Smooth muscle cell of the brain vasculature (primary cell): ENCODE measurements around the gene OR1J4.
"Not testable (repeated sequence)": the region's sequence is repeated elsewhere in the genome, so short reads cannot be mapped to it uniquely, and the experiment has no call there.

ENCODE experiments used
- DNase-seq: peaks from one replicate; pipeline ENCODE4 v3.0.0-alpha.2; 2012; ENCODE audit warnings: low read depth, low spot score

OR1J4 gene, protein sequence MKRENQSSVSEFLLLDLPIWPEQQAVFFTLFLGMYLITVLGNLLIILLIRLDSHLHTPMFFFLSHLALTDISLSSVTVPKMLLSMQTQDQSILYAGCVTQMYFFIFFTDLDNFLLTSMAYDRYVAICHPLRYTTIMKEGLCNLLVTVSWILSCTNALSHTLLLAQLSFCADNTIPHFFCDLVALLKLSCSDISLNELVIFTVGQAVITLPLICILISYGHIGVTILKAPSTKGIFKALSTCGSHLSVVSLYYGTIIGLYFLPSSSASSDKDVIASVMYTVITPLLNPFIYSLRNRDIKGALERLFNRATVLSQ

DNA sequence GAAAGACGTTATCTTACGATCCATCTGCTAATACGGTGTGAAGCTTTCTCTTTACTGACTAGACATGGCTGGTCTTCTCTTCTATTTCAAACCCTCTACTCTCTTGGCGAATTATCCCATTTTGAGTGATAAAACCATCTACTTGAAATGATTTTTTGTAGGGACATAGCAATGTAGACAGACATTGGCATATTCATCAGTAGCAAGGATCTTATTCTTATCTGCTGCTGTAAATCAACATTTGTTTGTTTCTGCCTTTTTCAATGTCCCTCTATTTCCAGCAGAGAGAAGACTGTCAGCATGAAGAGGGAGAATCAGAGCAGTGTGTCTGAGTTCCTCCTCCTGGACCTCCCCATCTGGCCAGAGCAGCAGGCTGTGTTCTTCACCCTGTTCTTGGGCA is at the start of gene OR1J4:
Gene OR1J4, plus strand, starts transcription at position 301 of the 400 bp plus-strand sequence. Its CDS starts 0 bp downstream, at position 301.
- no peak for DNase-seq

- DNase-seq, result no peak
These were observed 44.4 kb upstream of the OR1J4 start for GRCh38 chr9:122474561-122474960.

DNA sequence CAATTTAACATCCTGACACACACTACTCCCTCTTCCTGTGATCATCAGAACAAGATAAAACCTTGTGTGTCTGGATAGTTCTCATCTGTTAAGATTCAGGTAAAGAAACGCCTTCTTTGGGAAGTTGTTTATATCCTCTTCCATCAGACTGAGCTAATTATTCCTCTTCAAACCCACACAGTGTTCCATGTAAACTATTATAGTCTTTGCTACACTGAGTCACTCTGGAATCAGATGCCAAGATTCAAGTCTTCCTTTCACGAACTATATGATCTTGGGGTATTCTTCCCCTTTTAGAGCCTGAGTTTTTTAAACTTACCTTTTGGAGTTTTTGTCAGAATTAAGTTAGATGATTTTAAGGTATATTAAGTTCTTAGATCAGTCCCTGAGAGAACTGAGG is 43.2 kb upstream of the OR1J4 start:
- no peak for DNase-seq

GRCh38 chr9:122477346-122477745 is 41.6 kb upstream of the OR1J4 start:
- no peak for DNase-seq

DNA sequence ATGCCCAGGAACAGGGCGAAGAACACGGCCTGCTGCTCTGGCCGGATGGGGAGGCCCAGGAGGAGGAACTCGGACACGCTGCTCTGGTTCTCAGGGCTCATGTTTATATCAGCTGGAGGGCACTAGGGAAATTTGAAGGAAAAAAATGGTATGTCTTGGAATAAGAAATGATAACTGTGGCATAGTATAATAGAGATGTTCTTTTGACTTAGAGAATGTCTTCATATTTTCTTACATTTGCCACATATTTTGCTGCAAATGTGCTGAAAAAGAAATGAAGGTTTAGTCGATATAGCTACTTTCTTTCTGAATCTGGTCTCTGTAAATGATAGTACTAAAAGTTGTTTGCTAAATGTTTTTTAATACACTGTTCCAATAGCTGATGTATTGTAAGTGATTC is 41.1 kb upstream of the OR1J4 start, which contains the start of gene OR1J1:
Gene OR1J1, minus strand, starts transcription at position 101 of the 400 bp plus-strand sequence. Its CDS starts 0 bp downstream, at position 101.
- DNase-seq, result no peak

DNA sequence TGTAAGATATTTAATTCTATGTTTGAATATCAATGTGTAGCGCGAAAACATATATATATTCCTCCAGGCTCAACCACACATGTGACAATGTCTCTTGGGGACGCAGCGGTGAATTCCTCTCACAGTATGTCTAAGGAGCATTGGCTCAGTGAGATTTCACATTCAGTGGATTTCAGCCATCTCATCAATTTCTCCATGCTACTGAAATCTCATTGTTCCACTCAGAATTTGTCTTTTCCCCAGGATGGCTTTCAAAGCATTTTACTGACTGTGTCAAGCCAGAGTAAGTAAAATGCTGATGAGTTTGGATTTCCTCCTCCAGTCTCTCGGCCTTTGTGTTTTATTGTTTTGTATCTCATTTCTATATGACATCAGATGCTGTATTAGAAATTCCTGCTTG is 39.9 kb upstream of the OR1J4 start:
- DNase-seq, result no peak

- DNase-seq, result peak; percentile 3
These were observed 20.1 kb upstream of the OR1J4 start for GRCh38 chr9:122498883-122499288.

- DNase-seq, result no peak
These were observed 12.0 kb upstream of the OR1J4 start for GRCh38 chr9:122506964-122507363.

DNA sequence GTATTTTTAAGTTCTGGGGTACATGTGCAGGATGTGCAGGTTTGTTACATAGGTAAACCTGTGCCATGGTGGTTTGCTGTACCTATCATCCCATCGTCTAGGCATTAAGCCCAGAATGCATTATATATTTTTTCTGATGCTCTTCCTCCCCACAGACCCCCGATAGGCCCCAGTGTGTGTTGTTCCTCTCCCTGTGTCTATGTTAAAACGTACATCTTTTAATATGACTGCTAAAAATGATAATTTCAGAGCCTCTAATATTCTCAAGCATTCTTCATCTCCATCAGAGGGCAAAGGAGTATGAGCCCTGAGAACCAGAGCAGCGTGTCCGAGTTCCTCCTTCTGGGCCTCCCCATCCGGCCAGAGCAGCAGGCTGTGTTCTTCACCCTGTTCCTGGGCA is 8.4 kb upstream of the OR1J4 start, which contains the start of gene OR1J2:
Gene OR1J2, plus strand, starts transcription at position 301 of the 400 bp plus-strand sequence. Its CDS starts 0 bp downstream, at position 301.
- DNase-seq, result no peak

GRCh38 chr9:122518226-122518625 is 715 bp upstream of the OR1J4 start:
- no peak for DNase-seq

GRCh38 chr9:122519376-122519775 is 435 bp downstream of the OR1J4 start:
- DNase-seq, result no peak

DNA sequence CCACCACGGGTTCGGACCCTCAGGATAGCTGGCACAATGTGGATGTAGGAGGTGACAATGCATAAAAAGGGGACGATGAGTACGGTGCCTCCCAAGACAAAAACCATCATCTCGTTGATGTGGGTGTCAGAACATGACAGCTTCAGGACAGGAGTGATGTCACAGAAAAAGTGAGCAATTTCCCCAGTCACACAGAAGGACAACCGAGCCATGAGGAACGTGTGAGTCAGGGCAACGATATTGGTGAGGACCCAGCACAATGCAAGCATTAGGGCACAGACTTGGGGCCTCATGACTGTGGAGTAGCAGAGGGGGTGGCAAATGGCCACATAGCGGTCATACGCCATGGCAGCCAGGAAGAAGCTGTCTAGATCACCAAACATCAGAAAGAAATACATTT is 7.7 kb downstream of the OR1J4 start:
- no peak for DNase-seq

DNA sequence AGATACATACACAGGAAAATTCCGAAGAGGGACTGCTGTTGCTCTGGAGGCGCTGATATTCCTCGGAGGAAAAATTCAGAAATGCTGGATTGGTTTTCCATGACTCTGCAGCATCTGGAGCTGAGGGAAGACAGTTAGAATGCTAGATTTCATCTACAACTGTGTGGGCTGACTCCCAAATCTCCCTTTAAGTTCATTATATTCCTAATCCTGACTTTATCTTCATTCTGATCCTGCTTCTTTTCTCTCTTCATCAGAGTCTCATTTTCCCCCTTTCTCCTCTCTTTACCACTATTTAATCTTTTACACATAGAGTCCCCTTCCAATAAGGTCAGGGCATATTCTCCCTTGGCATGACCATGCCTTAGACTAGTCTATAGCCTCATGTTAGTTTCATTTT is 8.3 kb downstream of the OR1J4 start, which contains the start of gene OR1N1:
Gene OR1N1, minus strand, starts transcription at position 101 of the 400 bp plus-strand sequence. Its CDS starts 0 bp downstream, at position 101.
- DNase-seq, result no peak

DNA sequence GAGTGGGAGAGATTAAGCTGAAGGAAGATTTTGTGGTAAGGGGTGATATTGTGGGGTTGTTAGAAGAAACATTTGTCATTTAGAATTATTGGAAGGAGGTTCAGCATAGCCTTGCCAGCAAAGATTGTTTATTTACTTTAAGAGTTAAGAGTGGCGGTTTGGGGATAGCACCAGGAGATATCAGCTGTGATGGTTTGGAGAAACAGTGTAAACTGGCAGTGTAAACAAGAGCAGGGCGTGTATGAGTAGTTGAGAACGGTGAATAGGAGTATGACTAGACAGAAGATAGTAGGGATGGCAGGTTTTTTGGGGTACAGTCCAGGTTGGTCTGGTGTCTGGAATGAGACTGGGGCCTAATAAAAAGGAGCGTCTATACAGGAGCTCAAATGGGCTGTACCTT is 12.2 kb downstream of the OR1J4 start:
- DNase-seq, result not testable (repeated sequence)

GRCh38 chr9:122536134-122536533 is 17.2 kb downstream of the OR1J4 start:
- DNase-seq, result no peak

- not testable (repeated sequence) for DNase-seq
These were observed 18.1 kb downstream of the OR1J4 start for GRCh38 chr9:122537066-122537465.

- DNase-seq, result no peak
These were observed 19.8 kb downstream of the OR1J4 start for GRCh38 chr9:122538757-122539156.

DNA sequence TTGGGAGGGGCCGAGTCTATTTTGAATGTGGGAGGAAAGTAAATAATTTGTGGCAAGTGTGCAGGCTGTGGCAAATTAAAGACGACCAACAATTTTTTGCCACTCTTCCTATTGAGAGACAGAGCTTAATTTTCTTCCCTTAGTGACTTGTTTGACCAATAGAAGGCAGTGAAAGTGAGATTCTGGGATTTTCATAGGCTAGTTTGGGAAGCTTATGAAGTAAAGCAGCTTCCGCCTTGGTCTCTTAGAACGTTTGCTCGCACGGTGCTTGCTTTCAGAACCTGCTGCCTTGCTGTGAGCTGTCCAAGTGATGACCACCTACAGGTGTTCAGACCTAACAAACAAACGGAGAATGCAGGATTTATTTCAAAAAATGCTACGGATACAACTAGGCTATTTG is 27.3 kb downstream of the OR1J4 start:
- no peak for DNase-seq

GRCh38 chr9:122551371-122551770 is 32.4 kb downstream of the OR1J4 start:
- no peak for DNase-seq

- DNase-seq, result no peak
These were observed 33.9 kb downstream of the OR1J4 start, which contains the start of gene OR1N2 for GRCh38 chr9:122552812-122553211. Gene OR1N2, plus strand, starts transcription at chr9:122553112. Its CDS starts 100 bp downstream, at chr9:122553212.

DNA sequence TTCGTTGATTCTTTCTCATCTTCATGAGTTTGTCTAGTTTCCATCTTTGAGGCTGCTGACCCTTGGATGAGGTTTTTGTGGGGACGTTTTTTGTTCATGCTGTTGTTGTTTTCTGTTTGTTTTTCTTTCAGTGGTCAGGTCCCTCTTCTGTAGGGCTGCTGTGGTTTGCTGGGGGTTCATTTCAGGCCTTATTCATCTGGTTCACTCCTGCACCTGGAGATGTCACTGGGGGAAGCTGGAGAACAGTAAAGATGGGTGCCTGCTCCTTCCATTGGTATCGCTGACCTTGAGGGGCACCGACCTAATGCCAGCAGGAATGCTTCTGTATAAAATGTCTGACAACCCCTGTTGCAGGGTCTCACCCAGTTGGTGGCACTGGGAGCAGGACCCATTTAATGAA is 42.5 kb downstream of the OR1J4 start:
- no peak for DNase-seq

- no peak for DNase-seq
These were observed 43.3 kb downstream of the OR1J4 start for GRCh38 chr9:122562134-122562760.

- DNase-seq, result no peak
These were observed 49.0 kb downstream of the OR1J4 start for GRCh38 chr9:122567901-122568300.
